H1 (cell line): Measurements from ENCODE around the gene S100A11. TPM values are rescaled to one million over a fixed set of nuclear protein-coding genes. Genes with fewer than 3 reads are reported as not detected.

ENCODE experiments used
- CTCF ChIA-PET: fragments of 300-600 bp; sonication (Branson Sonifier 250); formaldehyde crosslinking; loops from one replicate; lab custom pipeline; 2021; ENCODE audit not compliant: partially characterized antibody; lab: Charles Lee
- POLR2A ChIA-PET: fragments of 300-600 bp; sonication (Branson Sonifier 250); formaldehyde crosslinking; loops from one replicate; lab custom pipeline; 2021; ENCODE audit warnings: inconsistent platforms; ENCODE audit not compliant: partially characterized antibody; lab: Charles Lee
- DNase-seq, 2 experiments: peaks; one replicate each; pipeline versions ENCODE4 v3.0.0 to v3.0.0-alpha.2; 2010 to 2022; ENCODE audit warnings: low spot score in 2 of 2, low read depth in 1 of 2, mixed read lengths in 1 of 2
- FAIRE-seq: peaks from 2 replicates; lab custom pipeline; 2011; peaks lifted over from hg19 to GRCh38; lab: Jason Lieb, UNC
- H2AFZ ChIP-seq: 2 replicates; pipeline ENCODE4 v1.8.1; 2012; ENCODE audit warnings: low read length, inconsistent platforms
- H2AK5ac ChIP-seq: 2 replicates; pipeline ENCODE4 v1.6.1; 2013; ENCODE audit warnings: low read depth, low read length
- H2BK120ac ChIP-seq: replicated peaks from 2 replicates; pipeline ENCODE3; 2013; ENCODE audit warnings: low read depth, low read length, inconsistent platforms
- H2BK12ac ChIP-seq: 2 replicates; pipeline ENCODE4 v1.6.1; 2013; ENCODE audit warnings: low read depth, low read length
- H2BK15ac ChIP-seq: 2 replicates; pipeline ENCODE4 v1.6.1; 2013; ENCODE audit warnings: low read length
- H2BK20ac ChIP-seq: 2 replicates; pipeline ENCODE4 v1.6.1; 2013; ENCODE audit warnings: low read length
- H2BK5ac ChIP-seq: 2 replicates; pipeline ENCODE4 v1.6.1; 2013; ENCODE audit warnings: low read depth, low read length
- H3K14ac ChIP-seq: 2 replicates; pipeline ENCODE4 v1.6.1; 2013; ENCODE audit warnings: inconsistent platforms; ENCODE audit not compliant: insufficient read length
- H3K18ac ChIP-seq: 2 replicates; pipeline ENCODE4 v1.6.1; 2013; ENCODE audit warnings: low read length; ENCODE audit errors: extremely low read depth
- H3K23ac ChIP-seq: 2 replicates; pipeline ENCODE4 v1.6.1; 2013; ENCODE audit warnings: inconsistent platforms; ENCODE audit not compliant: insufficient read length
- H3K23me2 ChIP-seq: 2 replicates; pipeline ENCODE4 v1.6.1; 2013; ENCODE audit warnings: low read depth, low read length
- H3K27ac ChIP-seq: 2 replicates; pipeline ENCODE4 v1.6.1; 2011; ENCODE audit warnings: low read depth, low read length, inconsistent platforms
- H3K27me3 ChIP-seq, 4 experiments: replicated peaks in 1 of 4; 1 replicate in 1 of 4; 2 replicates in 3 of 4; pipeline versions ENCODE4 v1.6.1 to v1.8.1; 2011 to 2013; ENCODE audit warnings: low read length in 3 of 4, mild to moderate bottlenecking in 3 of 4, inconsistent platforms in 2 of 4, mixed read lengths in 2 of 4, moderate library complexity in 1 of 4; ENCODE audit not compliant: control insufficient read depth in 3 of 4, insufficient read depth in 3 of 4; ENCODE audit errors: extremely low read depth in 1 of 4
- H3K36me3 ChIP-seq, 4 experiments: 2 replicates each; pipeline versions ENCODE4 v1.6.1 to v1.8.1; 2011 to 2013; ENCODE audit warnings: mild to moderate bottlenecking in 4 of 4, low read length in 3 of 4, moderate library complexity in 2 of 4, control low read depth in 1 of 4, inconsistent platforms in 1 of 4; ENCODE audit not compliant: insufficient read depth in 4 of 4, control insufficient read depth in 2 of 4
- H3K4ac ChIP-seq: replicated peaks from 2 replicates; pipeline ENCODE3; 2013; ENCODE audit warnings: low read length, low read depth, mixed read lengths, inconsistent platforms; ENCODE audit not compliant: insufficient read length
- H3K4me1 ChIP-seq, 4 experiments: replicated peaks in 1 of 4; 1 replicate in 1 of 4; 2 replicates in 3 of 4; pipeline versions ENCODE4 v1.6.1 to v1.8.1; 2011 to 2013; ENCODE audit warnings: low read length in 3 of 4, inconsistent platforms in 2 of 4, mixed read lengths in 1 of 4; ENCODE audit not compliant: insufficient read depth in 4 of 4, control insufficient read depth in 3 of 4
- H3K4me2 ChIP-seq, 2 experiments: 2 replicates each; pipeline versions ENCODE4 v1.6.1 to v1.8.1; 2011 to 2013; ENCODE audit warnings: low read depth in 2 of 2, low read length in 2 of 2, control low read depth in 1 of 2, inconsistent platforms in 1 of 2, mild to moderate bottlenecking in 1 of 2; ENCODE audit not compliant: insufficient read depth in 1 of 2
- H3K4me3 ChIP-seq, 4 experiments: fragments of 200-600, 300-600 bp in 1 of 4; sonication (generic), shearing (Covaris generic), sonication (Bioruptor Twin) in 1 of 4; 2 replicates each; pipeline versions ENCODE4 v1.5.1 to v1.8.1; 2011 to 2016; ENCODE audit warnings: low read length in 4 of 4, low read depth in 3 of 4, control low read depth in 2 of 4, inconsistent platforms in 2 of 4, mild to moderate bottlenecking in 2 of 4, mixed read lengths in 1 of 4, moderate library complexity in 1 of 4; ENCODE audit not compliant: insufficient read depth in 2 of 4; ENCODE audit errors: extremely low read depth in 1 of 4
- H3K56ac ChIP-seq: replicated peaks from 2 replicates; pipeline ENCODE3; 2013; ENCODE audit warnings: low read depth, mild to moderate bottlenecking, mixed read lengths, low read length, inconsistent platforms; ENCODE audit not compliant: insufficient read length
- H3K79me1 ChIP-seq: 2 replicates; pipeline ENCODE4 v1.6.1; 2013; ENCODE audit warnings: low read depth, low read length, control low read depth
- H3K79me2 ChIP-seq, 2 experiments: 2 replicates each; pipeline versions ENCODE4 v1.6.1 to v1.8.1; 2012 to 2013; ENCODE audit warnings: low read length in 2 of 2, mild to moderate bottlenecking in 2 of 2, inconsistent platforms in 1 of 2; ENCODE audit not compliant: insufficient read depth in 2 of 2, control insufficient read depth in 1 of 2
- H3K9ac ChIP-seq, 4 experiments: replicated peaks in 1 of 4; 1 replicate in 1 of 4; 2 replicates in 3 of 4; pipeline versions ENCODE4 v1.6.1 to v1.8.1; 2011 to 2013; ENCODE audit warnings: low read depth in 3 of 4, low read length in 3 of 4, control low read depth in 2 of 4, mild to moderate bottlenecking in 2 of 4, moderate library complexity in 2 of 4, inconsistent platforms in 1 of 4; ENCODE audit errors: extremely low read depth in 1 of 4
- H3K9me3 ChIP-seq, 2 experiments: 2 replicates each; pipeline versions ENCODE4 v1.6.1 to v1.8.1; 2012 to 2013; ENCODE audit warnings: mild to moderate bottlenecking in 2 of 2, moderate library complexity in 2 of 2, control low read depth in 1 of 2, inconsistent platforms in 1 of 2, low read depth in 1 of 2, low read length in 1 of 2, mixed read lengths in 1 of 2; ENCODE audit not compliant: insufficient read depth in 2 of 2
- H4K20me1 ChIP-seq, 2 experiments: replicated peaks in 1 of 2; 2 replicates each; pipeline versions ENCODE3 to v1.8.1; 2011 to 2013; ENCODE audit warnings: inconsistent platforms in 2 of 2, low read length in 2 of 2, mild to moderate bottlenecking in 1 of 2; ENCODE audit not compliant: insufficient read depth in 2 of 2, control insufficient read depth in 1 of 2
- H4K5ac ChIP-seq: 2 replicates; pipeline ENCODE4 v1.6.1; 2013; ENCODE audit warnings: low read length, low read depth, mixed read lengths, inconsistent platforms; ENCODE audit not compliant: insufficient read length
- H4K8ac ChIP-seq: 2 replicates; pipeline ENCODE4 v1.8.0; 2013; ENCODE audit warnings: mild to moderate bottlenecking, moderate library complexity, low read length, inconsistent platforms; ENCODE audit not compliant: insufficient read depth; ENCODE audit errors: extremely low read depth
- H4K91ac ChIP-seq: replicated peaks from 2 replicates; pipeline ENCODE3; 2013; ENCODE audit warnings: low read length, mixed read lengths, inconsistent platforms; ENCODE audit not compliant: insufficient read length
- ASH2L ChIP-seq: fragments of 200-600, 300-600 bp; sonication (generic); IDR thresholded peaks from one replicate; pipeline ENCODE4 v1.7.1; 2017; ENCODE audit warnings: low read length
- ATF3 ChIP-seq: IDR thresholded peaks from 2 replicates; pipeline ENCODE4 v1.6.1; 2011; ENCODE audit warnings: low read depth, mild to moderate bottlenecking, low read length; ENCODE audit not compliant: insufficient read depth
- EGR1 ChIP-seq: IDR thresholded peaks from 2 replicates; pipeline ENCODE4 v1.6.1; 2011; ENCODE audit warnings: low read depth, low read length, borderline replicate concordance
- EP300 ChIP-seq, 2 experiments: IDR thresholded peaks; 1 replicate in 1 of 2; 2 replicates in 1 of 2; pipeline ENCODE4 v1.6.1; 2011 to 2012; ENCODE audit warnings: low read depth in 2 of 2, low read length in 2 of 2, mild to moderate bottlenecking in 2 of 2, borderline replicate concordance in 1 of 2, inconsistent platforms in 1 of 2, moderate library complexity in 1 of 2
- GABPA ChIP-seq: IDR thresholded peaks from 2 replicates; pipeline ENCODE4 v1.6.1; 2011; ENCODE audit warnings: mild to moderate bottlenecking, low read length, moderate library complexity, borderline replicate concordance; ENCODE audit not compliant: insufficient read depth
- HDAC2 ChIP-seq, 2 experiments: fragments of 300-600 bp in 1 of 2; sonication (generic) in 1 of 2; IDR thresholded peaks; 2 replicates each; pipeline ENCODE4 v1.6.1; 2011 to 2012; ENCODE audit warnings: low read depth in 2 of 2, low read length in 2 of 2, mild to moderate bottlenecking in 2 of 2, moderate library complexity in 2 of 2, borderline replicate concordance in 1 of 2, inconsistent platforms in 1 of 2
- HDAC6 ChIP-seq: IDR thresholded peaks from one replicate; pipeline ENCODE4 v1.7.1; 2012; ENCODE audit warnings: low read depth, mild to moderate bottlenecking, inconsistent platforms, low read length, moderate library complexity
- KDM1A ChIP-seq: fragments of 200-600, 300-600 bp; sonication (generic); IDR thresholded peaks from 2 replicates; pipeline ENCODE4 v1.7.1; 2016; ENCODE audit warnings: mild to moderate bottlenecking, low read length, borderline replicate concordance
- POLR2AphosphoS5 ChIP-seq: IDR thresholded peaks from 2 replicates; pipeline ENCODE4 v1.6.1; 2011; ENCODE audit warnings: low read depth, low read length
- RBBP5 ChIP-seq: IDR thresholded peaks from 2 replicates; pipeline ENCODE4 v1.7.1; 2012; ENCODE audit warnings: low read depth, mild to moderate bottlenecking, inconsistent platforms, low read length, moderate library complexity, borderline replicate concordance
- SAP30 ChIP-seq: fragments of 300-600 bp; sonication (generic); IDR thresholded peaks from 2 replicates; pipeline ENCODE4 v1.7.1; 2012; ENCODE audit warnings: low read length, moderate library complexity, mild to moderate bottlenecking, inconsistent platforms; ENCODE audit not compliant: insufficient read depth, insufficient replicate concordance
- SRF ChIP-seq: IDR thresholded peaks from 2 replicates; pipeline ENCODE4 v1.6.1; 2011; ENCODE audit warnings: mild to moderate bottlenecking, low read depth, low read length, moderate library complexity
- TEAD4 ChIP-seq: IDR thresholded peaks from 2 replicates; pipeline ENCODE4 v1.6.1; 2012; ENCODE audit warnings: low read depth, low read length, inconsistent platforms, mixed read lengths
- WGBS, 2 experiments: shearing (Covaris generic) in 1 of 2; methylation state at CpG; one replicate each; pipeline versions ENCODE4 v1.1.6 to v1.1.7; 2013 to 2015; ENCODE audit warnings: low lambda C conversion rate in 2 of 2, mixed read lengths in 2 of 2, inconsistent platforms in 1 of 2, low coverage in 1 of 2, missing lambda C conversion rate in 1 of 2; ENCODE audit not compliant: insufficient replicate concordance in 2 of 2, insufficient coverage in 1 of 2, insufficient read length in 1 of 2; ENCODE audit errors: extremely low coverage in 1 of 2, missing lambda C conversion rate in 1 of 2; 5-methylcytosine and 5-hydroxymethylcytosine counted together
- polyA plus RNA-seq, 7 experiments: library from polyadenylated mRNA; depleted of rRNA in 3 of 7; stranded (reverse) in 5 of 7; unstranded in 2 of 7; fragments of >200 nt in 5 of 7; fragments of 200-250 nt in 2 of 7; gene quantifications; 1 replicate in 5 of 7; 2 replicates in 1 of 7; 4 replicates in 1 of 7; pipeline versions ENCODE4 v1.2.1 to v1.2.3, GENCODE V29; 2011 to 2013; ENCODE audit warnings: missing spikeins in 2 of 7, mixed read lengths in 2 of 7
- total RNA-seq: library from RNA; stranded (reverse); fragmentation: NEBNext Ultra II Directional; extraction: Animal tissue kit (Norgen Biotek cat#: 25700); gene quantifications from 2 replicates; pipeline ENCODE4 v1.2.1, GENCODE V29; 2021

S100A11 gene
- total and polyA plus RNA-seq, 2 of the 8 experiments (the other 6 are each of a cell fraction or from before 2014, with no cell fraction given) = 120 to 343 TPM

- Histone ChIP-seq H3K14ac (no peak overlapping the region), H2BK20ac (no peak overlapping the region), H3K56ac (no peak overlapping the region), H3K23me2 (no peaks in the 10 kb centered on the region), H2BK5ac (no peak overlapping the region), H3K9ac (no peak overlapping the region), H3K18ac (no peak overlapping the region), H3K4me3 (no peak overlapping the region), H2BK15ac (no peak overlapping the region), H2BK120ac (no peak overlapping the region), H3K23ac (no peak overlapping the region), H3K36me3 (no peaks in the 10 kb centered on the region), H2AK5ac (no peak overlapping the region), H2BK12ac (no peak overlapping the region), H3K4me2 (no peak overlapping the region), H3K79me1 (no peaks in the 10 kb centered on the region), H4K8ac (no peak overlapping the region), H2AFZ (no peak overlapping the region), H3K4me1 (peaks cover 0 to 5% (median 2%) of the 10 kb centered on the region in 4 experiments; a peak in 2 of 7 replicates), H3K27ac (no peak overlapping the region), H3K79me2 (no peaks in the 10 kb centered on the region), H3K4ac (no peak overlapping the region), H4K91ac (no peak overlapping the region), H4K5ac (no peak overlapping the region), H4K20me1 (no peaks in the 10 kb centered on the region), H3K27me3 (no peaks in the 10 kb centered on the region), H3K9me3 (no peaks in the 10 kb centered on the region)
- DNase-seq = no peak
- ChIA-PET CTCF (interaction anchor here (0.6 to 3.5 kb wide), 8 partner anchors 8 to 89 kb away, joined by 3 to 15 read pairs (median 4); no protein-coding TSS in a partner anchor), POLR2A (interaction anchor here (0.5 to 1.1 kb wide), 2 partner anchors 11 to 12 kb away, joined by 3 read pairs; no protein-coding TSS in a partner anchor)
- WGBS, 2 experiments = 86% methylated on average over 4 of the region's 4 CpGs; no CpG with 5 or more reads in 1 of the 2 experiments
- no peak for FAIRE-seq
- TF ChIP-seq SRF (no peak), KDM1A (no peak), SAP30 (no peak), ASH2L (no peak), GABPA (no peak), EP300 (IDR thresholded peaks at IDR 0.05; ENCODE audit: borderline replicate concordance in 1 of 2, low read depth in 2 of 2, low read length in 2 of 2) (no peak), HDAC6 (no peak), POLR2AphosphoS5 (no peak), EGR1 (no peak), HDAC2 (IDR thresholded peaks at IDR 0.05; ENCODE audit: borderline replicate concordance in 1 of 2, low read depth in 2 of 2, low read length in 2 of 2) (no peak), TEAD4 (no peak), ATF3 (no peak), RBBP5 (no peak)
These were observed 13.6 kb downstream of the S100A11 start for GRCh38 chr1:152023221-152023620.
